OCI-LY1 (cell line): ENCODE results near the gene NNT.

ENCODE experiments used
- CTCF ChIP-seq: fragments of 200-600 bp; sonication (generic), shearing (Covaris generic); IDR thresholded peaks from 2 replicates; pipeline ENCODE4 v1.5.1; 2017; ENCODE audit warnings: mild to moderate bottlenecking, antibody characterized with exemption, low read length, moderate library complexity, mixed read lengths
- EZH2 ChIP-seq: fragments of 200-600 bp; sonication (generic), shearing (Covaris generic); IDR thresholded peaks from 2 replicates; pipeline ENCODE4 v1.8.0; 2017; ENCODE audit warnings: borderline replicate concordance, mixed run types, mild to moderate bottlenecking, antibody characterized with exemption, low read length, moderate library complexity, mixed read lengths

DNA sequence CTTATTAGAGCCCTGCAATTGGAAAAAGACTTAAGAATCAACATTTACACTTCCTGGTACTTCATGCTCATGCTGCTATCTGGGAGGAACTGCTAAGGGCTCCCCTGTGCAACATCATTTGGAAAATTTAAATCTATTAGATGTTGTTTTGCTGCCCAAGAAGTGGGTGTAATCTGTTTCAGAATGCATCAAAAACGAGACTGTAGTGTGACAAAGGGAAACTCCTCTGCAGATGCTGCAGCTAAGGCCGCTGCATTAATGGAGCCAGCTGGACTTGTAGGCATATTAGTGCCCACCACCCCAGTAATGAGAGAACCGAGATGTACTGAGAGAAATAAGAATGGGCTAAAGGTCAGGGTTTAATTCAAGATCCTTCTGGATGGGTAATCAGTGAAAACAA, 35.0 kb upstream of the NNT start:
- no peak for TF ChIP-seq CTCF
- TF ChIP-seq EZH2, result no peak
